Lower leg skin (tissue), 3 donors: ENCODE measurements around the gene DLG5.

ENCODE experiments used
- CTCF ChIP-seq, 3 donors: fragments of 450-650 bp; IDR thresholded peaks; one replicate each; pipeline ENCODE4 v1.5.1; 2016; ENCODE audit warnings: antibody characterized with exemption in 3 of 3, mild to moderate bottlenecking in 3 of 3, moderate library complexity in 2 of 3
- POLR2A ChIP-seq, 2 donors: fragments of 450-650 bp; IDR thresholded peaks; one replicate each; pipeline ENCODE4 v1.6.1; 2016 to 2017; ENCODE audit warnings: antibody characterized with exemption in 2 of 2, mild to moderate bottlenecking in 1 of 2, moderate library complexity in 1 of 2

DNA sequence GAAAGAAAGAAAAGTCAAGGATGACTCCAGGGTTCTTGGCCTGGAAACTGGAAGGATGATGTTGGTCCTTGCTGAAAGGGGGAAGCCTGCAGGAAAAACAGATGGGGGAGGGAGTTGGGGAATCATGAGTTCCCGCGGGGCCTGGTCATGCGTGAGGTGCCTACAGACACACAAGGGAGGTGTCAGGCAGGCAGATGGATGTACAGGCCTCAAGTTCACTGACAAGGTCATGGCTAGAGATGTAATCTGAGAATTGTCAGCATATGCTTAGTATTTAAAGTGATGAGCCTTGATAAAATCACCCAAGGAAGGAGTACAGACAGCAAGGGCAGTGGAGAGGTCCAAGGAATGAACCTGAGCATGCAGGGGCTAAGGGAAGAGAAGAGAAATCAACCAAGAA, 46.8 kb downstream of the DLG5 start:
- TF ChIP-seq POLR2A (IDR thresholded peaks at IDR 0.05) (no peak), CTCF (IDR thresholded peaks at IDR 0.05) (no peak)
